Gastroesophageal sphincter (tissue), 4 donors: Measurements from ENCODE around the gene ARHGAP6. TPM values are rescaled to one million over a fixed set of nuclear protein-coding genes. Genes with fewer than 3 reads are reported as not detected.

Experiments used
- ATAC-seq: fragments of 150-250 bp; one replicate; pipeline ENCODE4 v1.9.1; 2016; ENCODE audit warnings: mild to moderate bottlenecking, moderate library complexity
- H3K27ac ChIP-seq, 4 donors: fragments of 200-600 bp; sonication (generic) in 3 of 4; 1 replicate in 3 of 4; 2 replicates in 1 of 4; pipeline ENCODE4 v1.5.1; 2016 to 2019
- H3K27me3 ChIP-seq: fragments of 200-600 bp; sonication (generic); one replicate; pipeline ENCODE4 v1.5.1; 2019
- H3K36me3 ChIP-seq, 2 donors: fragments of 200-600 bp; sonication (generic); one replicate each; pipeline ENCODE4 v1.5.1; 2019; ENCODE audit warnings: control low read depth in 1 of 2
- H3K4me1 ChIP-seq, 3 donors: fragments of 200-600 bp; sonication (generic); 1 replicate in 2 of 3; 2 replicates in 1 of 3; pipeline ENCODE4 v1.5.1; 2016 to 2019; ENCODE audit warnings: control low read depth in 2 of 3
- H3K4me3 ChIP-seq, 2 donors: fragments of 200-600 bp; sonication (generic); one replicate each; pipeline ENCODE4 v1.5.1; 2019; ENCODE audit warnings: mild to moderate bottlenecking in 1 of 2, moderate library complexity in 1 of 2
- H3K9me3 ChIP-seq, 3 donors: fragments of 200-600 bp; sonication (generic); one replicate each; pipeline ENCODE4 v1.5.1; 2017 to 2019; ENCODE audit warnings: control low read depth in 2 of 3
- CTCF ChIP-seq, 4 experiments: fragments of 200-600 bp in 2 of 4; fragments of 450-650 bp in 2 of 4; sonication (generic) in 1 of 4; IDR thresholded peaks; one replicate each; pipeline ENCODE4 v1.5.1; 2017 to 2019; ENCODE audit warnings: antibody characterized with exemption in 4 of 4, mild to moderate bottlenecking in 2 of 4, moderate library complexity in 2 of 4
- EP300 ChIP-seq: sonication (generic); formaldehyde crosslinking; IDR thresholded peaks from one replicate; pipeline ENCODE4 v1.6.1; 2017; ENCODE audit warnings: antibody characterized with exemption, mild to moderate bottlenecking
- POLR2A ChIP-seq, 2 donors: fragments of 450-650 bp; IDR thresholded peaks; one replicate each; pipeline ENCODE4 v1.6.1; 2017; ENCODE audit warnings: antibody characterized with exemption in 2 of 2, mild to moderate bottlenecking in 2 of 2, moderate library complexity in 1 of 2
- POLR2AphosphoS5 ChIP-seq: sonication (generic); formaldehyde crosslinking; IDR thresholded peaks from one replicate; pipeline ENCODE4 v1.6.1; 2017; ENCODE audit warnings: antibody characterized with exemption
- WGBS, 2 donors: methylation state at CpG; one replicate each; pipeline ENCODE4 v1.1.5; 2018; ENCODE audit warnings: low coverage in 1 of 2; 5-methylcytosine and 5-hydroxymethylcytosine counted together
- total RNA-seq, 4 donors: library from RNA; depleted of rRNA; stranded (reverse); fragments of >200 nt; gene quantifications; one replicate each; pipeline ENCODE4 v1.1.0, GENCODE V29; 2016

The ARHGAP6 gene
- total RNA-seq, 4 donors from 2014 or later: 25.2 to 35.1 (median 31.8) TPM

GRCh38 chrX:11444052-11444451 is 221.7 kb downstream of the ARHGAP6 start:
- no peak overlapping the region for H3K4me3 ChIP-seq
- no peaks in the 10 kb centered on the region for H3K36me3 ChIP-seq
- 50 to 86% methylated on average over 2 to 3 of the region's 3 CpGs for WGBS, 2 donors
- no peaks in the 10 kb centered on the region for H3K9me3 ChIP-seq
- ATAC-seq: no peak
- H3K4me1 ChIP-seq: peaks cover 0 to 43% (median 0%) of the 10 kb centered on the region in 3 donors
- no peak overlapping the region for H3K27ac ChIP-seq
- TF ChIP-seq CTCF (IDR thresholded peaks at IDR 0.05) (no peak), POLR2A (IDR thresholded peaks at IDR 0.05) (no peak), EP300 (no peak), POLR2AphosphoS5 (no peak)
- H3K27me3 ChIP-seq: no peaks in the 10 kb centered on the region

DNA sequence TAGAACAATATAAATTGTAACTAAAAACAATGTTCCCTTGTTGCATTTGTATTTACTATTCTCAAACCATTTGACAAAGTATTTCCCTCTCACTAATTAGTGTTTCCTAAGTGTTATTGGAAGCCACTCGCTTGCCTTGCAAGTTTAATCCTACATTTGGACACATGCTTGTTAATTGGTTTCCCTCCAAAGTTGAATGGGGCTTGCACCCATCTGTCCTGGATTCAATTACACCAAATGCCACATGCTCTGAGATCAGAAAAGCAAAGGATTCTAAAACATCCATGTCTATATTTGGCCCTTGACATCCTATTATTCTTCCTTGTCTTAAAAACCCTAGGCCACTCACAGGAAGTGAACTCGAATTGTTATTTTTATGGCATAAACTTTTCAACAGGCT is 225.9 kb downstream of the ARHGAP6 start:
- 33 to 40% methylated on average over 1 to 2 of the region's 2 CpGs for WGBS, 2 donors
- Histone ChIP-seq H3K36me3 (no peaks in the 10 kb centered on the region), H3K27ac (peak overlapping the region in 3 of 4 donors; percentile 27 to 76 (median 74))

DNA sequence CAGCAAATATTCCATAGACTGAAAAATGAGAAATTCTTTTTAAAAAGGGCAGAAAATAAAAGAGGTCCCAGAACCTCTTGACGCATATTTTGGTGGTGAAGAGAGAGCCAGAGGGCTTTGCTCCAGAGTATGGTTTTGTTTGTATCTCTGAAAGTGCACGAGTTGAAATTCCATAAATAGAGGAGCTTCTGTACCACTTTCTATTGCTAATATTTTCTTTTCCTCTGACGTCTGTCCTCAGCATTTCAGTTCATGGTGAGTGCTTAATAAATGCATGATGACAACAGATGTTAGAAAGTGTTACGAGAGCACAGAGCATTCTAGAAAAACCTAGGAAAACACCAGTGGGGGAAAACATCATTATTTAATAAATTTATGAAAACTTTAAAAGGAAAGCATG is 227.0 kb downstream of the ARHGAP6 start:
- TF ChIP-seq CTCF (IDR thresholded peaks at IDR 0.05): no peak
- TF ChIP-seq EP300: peak; percentile 9

More for the DNA sequence above, 225.9 kb downstream of the ARHGAP6 start:
- peaks cover 0 to 40% (median 4%) of the 10 kb centered on the region in 3 donors for H3K4me1 ChIP-seq
- ATAC-seq: no peak
- H3K27me3 ChIP-seq: no peaks in the 10 kb centered on the region
- H3K4me3 ChIP-seq: no peak overlapping the region
- TF ChIP-seq POLR2A (IDR thresholded peaks at IDR 0.05) (no peak), EP300 (no peak), POLR2AphosphoS5 (no peak), CTCF (IDR thresholded peaks at IDR 0.05) (no peak)
- H3K9me3 ChIP-seq: no peaks in the 10 kb centered on the region

GRCh38 chrX:11438380-11438723 is 227.4 kb downstream of the ARHGAP6 start:
- Histone ChIP-seq H3K27me3 (no peaks in the 10 kb centered on the region), H3K27ac (peak overlapping the region; percentile 74 to 80 (median 75)), H3K36me3 (no peaks in the 10 kb centered on the region), H3K4me1 (peaks cover 0 to 51% (median 4%) of the 10 kb centered on the region in 3 donors), H3K9me3 (no peaks in the 10 kb centered on the region), H3K4me3 (no peak overlapping the region)
- TF ChIP-seq EP300 (no peak), CTCF (IDR thresholded peaks at IDR 0.05) (no peak), POLR2AphosphoS5 (no peak), POLR2A (IDR thresholded peaks at IDR 0.05) (no peak)
- WGBS, 2 donors: 64% methylated on average over 2 of the region's 2 CpGs; no CpG with 5 or more reads in 1 of the 2 donors
- ATAC-seq: peak; percentile 35

More for the DNA sequence above, 227.0 kb downstream of the ARHGAP6 start:
- Histone ChIP-seq H3K4me3 (no peak overlapping the region), H3K27ac (peak overlapping the region; percentile 74 to 80 (median 75)), H3K36me3 (no peaks in the 10 kb centered on the region), H3K27me3 (no peaks in the 10 kb centered on the region), H3K9me3 (no peaks in the 10 kb centered on the region), H3K4me1 (peaks cover 0 to 51% (median 4%) of the 10 kb centered on the region in 3 donors)
- peak; percentile 78 for ATAC-seq
- 4 to 33% methylated on average over 3 to 4 of the region's 4 CpGs for whole genome bisulfite sequencing, 2 donors

GRCh38 chrX:11437642-11438379 is 227.9 kb downstream of the ARHGAP6 start:
- peak; percentile 48 for ATAC-seq
- no peaks in the 10 kb centered on the region for H3K27me3 ChIP-seq
- H3K4me3 ChIP-seq: no peak overlapping the region

More at GRCh38 chrX:11437642-11438379, 227.9 kb downstream of the ARHGAP6 start:
- Histone ChIP-seq H3K4me1 (peaks cover 0 to 56% (median 4%) of the 10 kb centered on the region in 3 donors), H3K27ac (peak overlapping the region; percentile 74 to 80 (median 75)), H3K9me3 (no peaks in the 10 kb centered on the region), H3K36me3 (no peaks in the 10 kb centered on the region)
- 60 to 61% methylated on average over 11 of the region's 15 CpGs for WGBS, 2 donors
- TF ChIP-seq POLR2AphosphoS5 (no peak), EP300 (no peak), CTCF (IDR thresholded peaks at IDR 0.05) (no peak), POLR2A (IDR thresholded peaks at IDR 0.05) (no peak)
